ENCODE results near the gene CCDC172. TPM values are rescaled to one million over a fixed set of nuclear protein-coding genes. Genes with fewer than 3 reads are reported as not detected.
"Not testable (repeated sequence)": the region's sequence is repeated elsewhere in the genome, so short reads cannot be mapped to it uniquely, and the experiment has no call there.

Gene CCDC172
- total and polyA plus RNA-seq, 9 donors = not detected

DNA sequence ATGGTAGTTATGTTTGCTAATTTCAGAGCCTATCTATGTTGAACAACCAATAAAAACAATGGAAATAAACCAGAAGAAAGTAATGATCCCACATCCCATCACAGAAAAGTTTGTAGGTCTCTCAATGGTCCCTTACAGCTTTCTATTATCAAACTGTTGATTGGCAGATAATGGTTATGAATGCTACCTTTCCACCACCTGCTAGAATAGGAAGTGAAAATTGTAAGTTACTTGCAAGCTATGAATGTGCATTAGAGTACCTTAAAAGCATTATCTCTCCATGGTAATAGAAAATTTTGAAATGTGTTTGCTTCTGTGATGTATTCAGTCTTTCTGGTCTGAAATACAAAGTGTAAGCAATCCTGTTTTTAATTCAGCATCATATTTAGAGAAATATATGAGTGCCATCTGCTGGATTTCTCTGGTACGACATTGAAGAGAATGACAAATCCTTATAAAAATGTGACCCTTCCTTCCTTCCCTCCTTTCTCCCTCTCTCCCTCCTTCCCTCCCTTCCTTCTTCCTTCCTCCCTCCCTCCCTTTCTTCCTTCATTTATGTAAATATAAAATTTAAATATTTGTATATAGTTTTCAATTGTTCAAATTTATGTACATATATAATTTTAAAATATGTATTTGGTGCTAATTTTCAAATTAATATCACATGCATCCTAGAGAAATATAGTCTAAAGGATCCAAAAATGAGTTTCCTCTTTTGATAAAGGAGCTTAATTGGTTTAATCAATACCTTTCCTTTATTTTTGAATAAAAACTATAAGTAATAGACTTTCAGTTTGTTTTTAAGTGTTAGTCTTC is 62.0 kb downstream of the CCDC172 start:
- 0% methylated on average over 1 of the region's 1 CpG for WGBS, 3 donors
- intact Hi-C loops (cut with DNase I) = no loop called here
- TF ChIP-seq EP300 (IDR thresholded peaks at IDR 0.05) = no peak
- no peak for TF ChIP-seq POLR2A (IDR thresholded peaks at IDR 0.05)
- peak in 2 of 3 donors; percentile 25 to 32 for TF ChIP-seq CTCF (IDR thresholded peaks at IDR 0.05)
- Histone ChIP-seq H3K9me3 (no peaks in the 10 kb centered on the region), H3K4me1 (ENCODE audit: insufficient read depth) (no peaks in the 10 kb centered on the region), H3K36me3 (no peaks in the 10 kb centered on the region), H3K27me3 (no peaks in the 10 kb centered on the region), H3K27ac (no peak overlapping the region), H3K4me3 (no peak overlapping the region)
- DNase-seq = no peak

- H3K4me3 ChIP-seq; DNase-seq; H3K9me3 ChIP-seq; H3K36me3 ChIP-seq; H3K27me3 ChIP-seq; H3K27ac ChIP-seq; H3K4me1 ChIP-seq (ENCODE audit: insufficient read depth); intact Hi-C loops (cut with DNase I): not testable (repeated sequence)
- 95 to 96% (median 96%) methylated on average over 37 to 43 of the region's 43 CpGs for WGBS, 3 donors
Measured at GRCh38 chr10:116393246-116393831, 69.1 kb downstream of the CCDC172 start.

- DNase-seq = no peak
- 80 to 84% (median 83%) methylated on average over 13 of the region's 13 CpGs for WGBS, 3 donors
- no peaks in the 10 kb centered on the region for H3K27me3 ChIP-seq
- no peaks in the 10 kb centered on the region for H3K9me3 ChIP-seq
- intact Hi-C loops (cut with DNase I) = no loop called here
- H3K36me3 ChIP-seq = no peaks in the 10 kb centered on the region
- H3K4me1 ChIP-seq (ENCODE audit: insufficient read depth) = no peaks in the 10 kb centered on the region
- TF ChIP-seq EP300 (IDR thresholded peaks at IDR 0.05) (no peak), POLR2A (IDR thresholded peaks at IDR 0.05) (no peak), CTCF (IDR thresholded peaks at IDR 0.05) (no peak)
- H3K27ac ChIP-seq = no peak overlapping the region
- no peak overlapping the region for H3K4me3 ChIP-seq
Measured at GRCh38 chr10:116395223-116395985, 71.2 kb downstream of the CCDC172 start.

DNA sequence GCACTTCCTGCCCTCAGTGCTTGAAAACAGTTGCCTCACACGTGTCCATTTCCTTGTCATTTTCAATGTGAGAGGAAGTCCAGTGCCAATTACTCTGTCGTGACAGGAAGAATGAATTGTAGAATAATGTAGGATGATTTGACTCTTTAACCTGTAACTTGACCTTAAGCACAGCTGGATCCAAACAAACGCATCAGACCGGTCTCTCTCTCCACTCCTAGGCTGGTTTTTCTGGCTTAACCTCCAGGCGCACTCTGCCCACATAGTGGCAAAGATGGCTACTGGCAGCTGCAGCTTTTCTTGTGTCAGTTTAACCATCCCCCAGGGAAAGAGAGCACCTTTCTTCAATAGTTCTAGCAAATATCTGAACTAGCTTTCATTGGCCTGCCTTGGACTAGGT is 74.0 kb downstream of the CCDC172 start:
- Histone ChIP-seq H3K9me3 (no peaks in the 10 kb centered on the region), H3K36me3 (no peaks in the 10 kb centered on the region), H3K4me3 (no peak overlapping the region), H3K4me1 (ENCODE audit: insufficient read depth) (no peaks in the 10 kb centered on the region), H3K27ac (no peak overlapping the region), H3K27me3 (no peaks in the 10 kb centered on the region)
- WGBS, 3 donors = 51 to 55% (median 55%) methylated on average over 5 of the region's 5 CpGs
- intact Hi-C loops (cut with DNase I) = no loop called here
- DNase-seq = no peak
- no peak for TF ChIP-seq EP300 (IDR thresholded peaks at IDR 0.05)
- no peak for TF ChIP-seq POLR2A (IDR thresholded peaks at IDR 0.05)
- no peak for TF ChIP-seq CTCF (IDR thresholded peaks at IDR 0.05)

All from ovary (tissue), 9 donors.